Glomerular visceral epithelial cell (primary cell): ENCODE measurements around the gene SLC12A2.

ENCODE experiments used
- DNase-seq: peaks from one replicate; pipeline ENCODE4 v3.0.0-alpha.2; 2016; ENCODE audit errors: extremely low spot score

The SLC12A2 gene

DNA sequence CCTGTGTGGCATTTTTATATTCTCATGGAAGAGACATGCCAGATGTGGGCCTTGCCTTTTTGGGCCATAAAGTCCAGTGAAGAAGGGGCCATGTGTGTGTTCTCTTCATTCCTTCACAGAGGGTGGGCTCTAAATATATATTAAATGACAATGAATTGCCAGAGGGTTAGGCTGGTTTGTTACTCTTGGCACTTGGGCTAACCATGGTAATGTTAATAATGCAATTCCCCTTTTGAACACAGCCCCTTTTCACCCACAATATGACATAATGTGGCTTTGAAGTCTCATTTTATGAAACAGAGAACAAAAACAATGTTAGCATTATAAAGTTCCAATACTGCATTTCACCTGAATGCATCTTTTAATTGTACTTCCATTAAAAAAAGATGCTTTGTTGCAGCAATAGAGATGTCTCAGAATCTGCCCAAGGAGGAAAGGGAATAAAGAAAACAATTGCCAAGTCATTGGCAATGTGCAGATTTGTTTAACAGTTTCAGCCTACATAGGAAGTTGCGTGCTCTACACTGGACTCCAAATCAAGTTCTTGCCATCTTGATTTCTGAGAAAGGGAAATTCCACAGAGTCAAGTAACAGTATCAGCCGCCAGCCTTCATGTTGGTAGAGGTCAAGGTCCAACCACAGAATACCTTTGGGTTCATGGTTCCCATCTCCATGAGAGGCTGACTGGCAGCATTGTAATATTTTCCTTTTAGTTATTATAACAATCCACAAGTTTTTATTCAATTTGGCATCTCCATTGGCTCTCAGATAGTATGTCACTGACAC lies 141.9 kb downstream of the SLC12A2 start:
- peak; percentile 84 for DNase-seq

DNA sequence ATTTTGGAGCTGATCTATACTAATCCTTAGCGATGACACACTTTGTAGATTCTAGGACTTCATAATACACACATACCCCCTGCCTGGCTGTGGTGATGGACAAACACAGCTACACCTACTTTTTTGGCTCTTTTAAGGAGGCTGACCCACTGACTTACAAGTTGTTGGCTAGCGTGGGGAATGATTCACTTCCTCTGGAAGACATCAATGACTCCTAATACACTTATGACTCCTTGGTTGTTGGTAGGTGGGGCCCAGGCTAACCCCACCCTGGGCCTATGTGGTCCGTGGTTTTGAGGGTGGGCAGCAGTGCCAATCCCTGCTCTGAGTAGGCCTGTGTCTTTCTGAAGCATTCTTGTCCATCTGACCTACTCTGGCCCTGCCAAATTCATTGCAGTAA lies 144.4 kb downstream of the SLC12A2 start:
- peak; percentile 96 for DNase-seq

DNA sequence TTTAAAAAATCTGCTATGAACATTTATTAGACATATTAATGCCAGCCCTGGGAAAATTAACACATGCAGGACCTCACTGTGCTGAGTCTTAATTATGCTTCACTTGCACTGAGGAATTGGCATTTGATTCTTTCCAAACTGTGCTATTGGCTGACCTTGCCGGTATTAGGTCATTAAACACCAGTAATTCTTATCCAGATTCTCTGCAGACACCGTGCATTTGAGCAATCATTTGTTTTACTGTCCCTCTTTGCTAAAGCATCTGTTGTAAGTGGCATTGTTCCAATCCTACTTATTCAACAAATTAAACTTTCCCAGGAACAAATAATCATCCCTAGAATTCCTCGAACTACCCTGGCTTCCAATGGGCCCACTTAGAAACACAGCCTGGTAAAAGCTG lies 145.0 kb downstream of the SLC12A2 start:
- peak; percentile 78 for DNase-seq

DNA sequence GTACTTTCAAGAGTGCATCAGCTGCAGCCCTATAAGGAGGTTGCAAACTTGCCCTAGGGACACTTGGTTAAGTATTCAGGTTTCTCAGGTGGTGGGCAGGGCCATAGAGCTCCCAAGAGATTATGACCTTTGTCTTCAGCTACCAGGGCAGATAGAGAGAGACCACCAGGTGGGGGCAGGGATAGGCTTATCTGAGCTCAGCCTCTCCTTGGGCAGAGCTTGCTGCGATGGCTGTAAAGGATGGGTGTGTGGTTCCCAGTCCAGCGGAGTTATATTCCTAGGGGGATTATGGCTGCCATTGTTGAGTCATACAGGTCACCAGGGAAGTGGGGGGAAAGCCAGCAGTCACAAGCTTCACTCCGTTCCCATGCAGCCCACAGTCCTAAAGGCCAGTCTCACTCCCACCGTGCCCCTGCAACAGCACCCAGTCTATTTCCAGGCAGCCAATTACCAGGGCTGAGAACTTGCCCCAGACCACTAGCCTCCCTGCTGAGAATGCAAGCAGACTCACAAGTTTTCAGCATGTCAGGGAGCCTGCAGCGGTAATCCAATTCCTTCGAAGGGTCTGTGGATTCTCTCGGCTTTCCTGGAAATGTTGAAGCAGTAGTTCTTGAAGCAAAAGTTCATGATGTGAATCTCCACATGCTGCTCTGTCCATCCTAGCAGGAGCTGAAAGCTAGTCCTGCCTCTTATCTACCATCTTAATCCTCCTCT lies 151.5 kb downstream of the SLC12A2 start:
- no peak for DNase-seq

DNA sequence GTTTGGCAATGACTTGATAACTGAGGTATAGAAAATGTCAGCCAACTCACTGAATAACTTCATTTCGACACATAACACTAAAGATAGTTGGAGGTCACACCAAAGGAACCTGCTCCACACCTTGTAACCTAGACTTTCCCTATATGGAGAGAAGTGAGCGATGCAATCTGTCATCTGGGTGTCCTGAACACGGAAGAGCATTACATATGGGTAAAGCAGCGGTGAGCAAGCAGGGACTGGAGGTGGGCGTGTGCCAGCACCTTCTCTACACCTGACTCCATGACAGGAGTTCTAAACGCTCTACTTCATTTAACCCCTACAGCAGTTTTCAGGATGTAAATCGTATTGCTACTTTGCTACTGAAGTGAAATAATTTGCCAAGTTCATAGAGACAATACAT lies 152.8 kb downstream of the SLC12A2 start:
- no peak for DNase-seq

DNA sequence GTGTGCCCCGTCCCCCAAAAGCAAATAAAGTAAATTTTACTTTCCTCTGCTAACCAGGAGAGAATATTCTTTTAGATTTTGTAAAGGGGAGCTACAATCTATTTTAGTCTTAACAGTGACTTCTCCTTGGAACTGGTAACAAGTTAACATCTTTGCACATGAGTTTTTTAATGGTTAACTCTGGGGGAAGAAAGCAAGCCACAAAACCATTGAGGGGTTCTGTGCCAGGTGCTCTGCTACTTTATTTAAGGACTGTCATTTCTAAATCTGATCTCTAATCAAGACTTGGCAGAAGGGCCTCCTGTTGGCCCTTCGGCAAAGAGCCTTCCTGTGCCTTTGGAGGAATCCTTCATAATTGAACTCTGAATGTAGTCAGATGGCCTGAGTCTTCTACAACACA lies 153.4 kb downstream of the SLC12A2 start:
- peak; percentile 17 for DNase-seq

DNA sequence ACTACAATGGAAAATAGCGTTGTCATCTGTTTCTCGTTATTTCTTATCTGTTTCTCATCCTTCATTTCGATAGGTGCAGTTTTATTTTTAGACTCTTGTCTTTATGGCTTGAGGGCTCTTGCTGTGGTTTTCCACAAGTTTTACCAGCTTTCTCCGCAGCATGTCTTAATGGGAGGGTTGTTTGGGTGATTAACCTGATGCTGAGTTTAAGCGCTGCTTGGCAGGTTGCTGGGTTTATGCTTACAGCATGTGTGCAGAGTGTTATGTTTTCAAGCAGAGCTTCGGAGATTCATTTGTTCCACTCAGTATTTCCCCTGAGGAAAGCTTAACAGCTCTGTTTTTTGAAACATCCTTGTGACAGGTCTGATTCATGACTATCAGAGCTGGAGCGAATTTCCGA lies 154.0 kb downstream of the SLC12A2 start:
- DNase-seq, result no peak
